HepG2 (cell line): ENCODE data around the gene LIPC. TPM values are rescaled to one million over a fixed set of nuclear protein-coding genes. Genes with fewer than 3 reads are reported as not detected.

Source experiments
- ATAC-seq: fragments of 200-7000 bp; cut with Tn5 transposase; 3 replicates; pipeline ENCODE4 v1.9.1; 2020; ENCODE audit warnings: mild to moderate bottlenecking, moderate library complexity
- BruUV-seq: library from RNA; stranded (reverse); fragments of 400-500 nt; replicated peaks from 2 replicates; lab custom pipeline; 2021; lab: Mats Ljungman, UMichigan
- CTCF ChIA-PET: fragments of 300-600 bp; formaldehyde crosslinking; extraction: SDS; loops from one replicate; lab custom pipeline; 2021; ENCODE audit warnings: low total read pairs, inconsistent platforms, low intra/inter-chr PET ratio; lab: Yijun Ruan, JAX
- POLR2A ChIA-PET: fragments of 350-600 bp; sonication (Branson Sonifier 250); formaldehyde crosslinking; loops from one replicate; lab custom pipeline; 2020; ENCODE audit warnings: antibody characterized with exemption, inconsistent platforms; lab: Yijun Ruan, JAX
- DNase-seq: peaks from one replicate; pipeline ENCODE4 v3.0.0-alpha.2; 2015; ENCODE audit warnings: low spot score
- FAIRE-seq: peaks from 3 replicates; lab custom pipeline; 2011; peaks lifted over from hg19 to GRCh38; lab: Jason Lieb, UNC
- H2AFZ ChIP-seq: one replicate; pipeline ENCODE4 v1.6.1; 2011; ENCODE audit warnings: low read length, inconsistent platforms
- H3K27ac ChIP-seq: fragments of 300-600 bp; 3 replicates; pipeline ENCODE4 v1.8.0; 2011; ENCODE audit warnings: mixed run types, mild to moderate bottlenecking, mixed read lengths, low read length, inconsistent platforms; ENCODE audit not compliant: insufficient read depth; ENCODE audit errors: extremely low read length
- H3K27me3 ChIP-seq, 2 experiments: fragments of 200-600 bp in 1 of 2; 2 replicates in 1 of 2; 3 replicates in 1 of 2; pipeline versions ENCODE4 v1.6.0 to v1.8.0; 2011; ENCODE audit warnings: low read length in 2 of 2, mild to moderate bottlenecking in 2 of 2, moderate library complexity in 2 of 2, inconsistent platforms in 1 of 2; ENCODE audit not compliant: insufficient read depth in 2 of 2, control insufficient read depth in 1 of 2
- H3K36me3 ChIP-seq, 2 experiments: fragments of 200-600 bp in 1 of 2; replicated peaks in 1 of 2; 2 replicates in 1 of 2; 3 replicates in 1 of 2; pipeline versions ENCODE4 v1.5.1 to v1.8.0; 2011; ENCODE audit warnings: low read length in 2 of 2, inconsistent platforms in 1 of 2; ENCODE audit not compliant: insufficient read depth in 2 of 2, control insufficient read depth in 1 of 2
- H3K4me1 ChIP-seq: 2 replicates; pipeline ENCODE4 v1.5.1; 2012; ENCODE audit warnings: low read length, inconsistent platforms; ENCODE audit not compliant: insufficient read depth
- H3K4me2 ChIP-seq: 2 replicates; pipeline ENCODE4 v1.6.0; 2011; ENCODE audit warnings: low read depth, low read length, inconsistent platforms
- H3K4me3 ChIP-seq, 3 experiments: fragments of 200-600 bp in 1 of 3; sonication (generic), shearing (Covaris generic) in 1 of 3; replicated peaks in 1 of 3; 2 replicates each; pipeline ENCODE4 v1.5.1; 2011 to 2016; ENCODE audit warnings: low read length in 3 of 3, inconsistent platforms in 2 of 3, low read depth in 2 of 3, mild to moderate bottlenecking in 2 of 3, control low read depth in 1 of 3, mixed read lengths in 1 of 3; ENCODE audit not compliant: insufficient read depth in 1 of 3
- H3K79me2 ChIP-seq: one replicate; pipeline ENCODE4 v1.6.1; 2011; ENCODE audit warnings: low read length, inconsistent platforms; ENCODE audit not compliant: insufficient read depth
- H3K9ac ChIP-seq: 2 replicates; pipeline ENCODE4 v1.6.0; 2011; ENCODE audit warnings: mild to moderate bottlenecking, low read depth, low read length, inconsistent platforms; ENCODE audit not compliant: insufficient read depth
- H3K9me3 ChIP-seq: 2 replicates; pipeline ENCODE4 v1.5.1; 2012; ENCODE audit warnings: mild to moderate bottlenecking, low read length
- H4K20me1 ChIP-seq: 2 replicates; pipeline ENCODE4 v1.6.0; 2011; ENCODE audit warnings: inconsistent platforms, mild to moderate bottlenecking, low read length, moderate library complexity; ENCODE audit not compliant: insufficient read depth
- BORCS8-MEF2B ChIP-seq: sonication (generic); formaldehyde crosslinking; IDR thresholded peaks from 2 replicates; pipeline ENCODE4 v1.8.0; 2022; ENCODE audit warnings: mild to moderate bottlenecking, missing genetic modification reagents
- GLI4 ChIP-seq: sonication (generic); formaldehyde crosslinking; IDR thresholded peaks from 2 replicates; pipeline ENCODE4 v1.5.1; 2020; ENCODE audit warnings: missing genetic modification reagents, mild to moderate bottlenecking, moderate library complexity, borderline replicate concordance
- HES4 ChIP-seq: sonication (generic); formaldehyde crosslinking; IDR thresholded peaks from 2 replicates; pipeline ENCODE4 v1.9.0; 2021; ENCODE audit warnings: mild to moderate bottlenecking, missing genetic modification reagents, borderline replicate concordance
- HOXA9 ChIP-seq: sonication (generic); formaldehyde crosslinking; IDR thresholded peaks from 2 replicates; pipeline ENCODE4 v1.8.1; 2022; ENCODE audit warnings: missing genetic modification reagents, mild to moderate bottlenecking, moderate library complexity, borderline replicate concordance
- KAT7 ChIP-seq: IDR thresholded peaks from 2 replicates; pipeline ENCODE4 v1.6.1; 2018; ENCODE audit warnings: borderline replicate concordance, missing compliant biosample characterization
- KDM6A ChIP-seq: IDR thresholded peaks from 2 replicates; pipeline ENCODE4 v1.6.1; 2016; ENCODE audit warnings: low read depth
- KLF9 ChIP-seq: IDR thresholded peaks from 2 replicates; pipeline ENCODE4 v1.6.1; 2016; ENCODE audit warnings: low read depth
- MAFG ChIP-seq: sonication (generic); formaldehyde crosslinking; IDR thresholded peaks from 2 replicates; pipeline ENCODE4 v1.5.1; 2020; ENCODE audit warnings: mild to moderate bottlenecking, missing genetic modification reagents
- ONECUT2 ChIP-seq: sonication (generic); formaldehyde crosslinking; IDR thresholded peaks from 2 replicates; pipeline ENCODE4 v1.4.0; 2020; ENCODE audit warnings: missing genetic modification reagents
- POGK ChIP-seq: sonication (generic); formaldehyde crosslinking; conservative IDR thresholded peaks from 2 replicates; pipeline ENCODE4 v1.8.0; 2022; ENCODE audit warnings: mild to moderate bottlenecking, moderate library complexity, missing genetic modification reagents
- RFXANK ChIP-seq: IDR thresholded peaks from 2 replicates; pipeline ENCODE4 v1.6.1; 2016
- STAG1 ChIP-seq: sonication (generic); formaldehyde crosslinking; IDR thresholded peaks from 2 replicates; pipeline ENCODE4 v1.4.0; 2020; ENCODE audit warnings: missing genetic modification reagents
- ZNF331 ChIP-seq: sonication (generic); formaldehyde crosslinking; IDR thresholded peaks from 2 replicates; pipeline ENCODE4 v1.4.0; 2020; ENCODE audit warnings: missing genetic modification reagents
- ZNF441 ChIP-seq: sonication (generic); formaldehyde crosslinking; IDR thresholded peaks from 2 replicates; pipeline ENCODE4 v1.7.0; 2021; ENCODE audit warnings: missing genetic modification reagents, borderline replicate concordance
- ZNF446 ChIP-seq: sonication (generic); formaldehyde crosslinking; IDR thresholded peaks from 2 replicates; pipeline ENCODE4 v1.5.0; 2020; ENCODE audit warnings: mild to moderate bottlenecking, missing genetic modification reagents
- ZNF547 ChIP-seq: sonication (generic); formaldehyde crosslinking; IDR thresholded peaks from 2 replicates; pipeline ENCODE4 v1.5.1; 2020; ENCODE audit warnings: mild to moderate bottlenecking, missing genetic modification reagents
- ZNF569 ChIP-seq: sonication (generic); formaldehyde crosslinking; IDR thresholded peaks from 2 replicates; pipeline ENCODE4 v1.5.0; 2020; ENCODE audit warnings: mild to moderate bottlenecking, missing genetic modification reagents, moderate library complexity, borderline replicate concordance
- ZNF572 ChIP-seq: sonication (generic); formaldehyde crosslinking; IDR thresholded peaks from 2 replicates; pipeline ENCODE4 v1.5.1; 2020; ENCODE audit warnings: mild to moderate bottlenecking, missing genetic modification reagents
- ZNF709 ChIP-seq: sonication (generic); formaldehyde crosslinking; IDR thresholded peaks from 2 replicates; pipeline ENCODE4 v1.5.0; 2020; ENCODE audit warnings: mild to moderate bottlenecking, missing genetic modification reagents
- ZNF737 ChIP-seq: sonication (generic); formaldehyde crosslinking; IDR thresholded peaks from 2 replicates; pipeline ENCODE4 v1.5.0; 2020; ENCODE audit warnings: missing genetic modification reagents, mild to moderate bottlenecking, borderline replicate concordance
- ZNF816 ChIP-seq: sonication (generic); formaldehyde crosslinking; IDR thresholded peaks from 2 replicates; pipeline ENCODE4 v1.8.0; 2022; ENCODE audit warnings: missing genetic modification reagents, mild to moderate bottlenecking, borderline replicate concordance
- WGBS: methylation state at CpG from one replicate; pipeline ENCODE4 v1.1.6; 2017; ENCODE audit warnings: low lambda C conversion rate; 5-methylcytosine and 5-hydroxymethylcytosine counted together
- in situ Hi-C: cut with HindIII; loops from 2 replicates; pipeline ENCODE4 v1.10.0; 2017; ENCODE audit warnings: low pct_unique_long_range_greater_than_20kb; ENCODE audit not compliant: extremely low pct_ligation_motif_present
- intact Hi-C: fragments of 100-400 bp; cut with micrococcal nuclease; formaldehyde crosslinking; loops from one replicate; pipeline ENCODE4 v1.10.0; 2022; ENCODE audit not compliant: unreplicated experiment
- polyA plus RNA-seq, 8 experiments: library from polyadenylated mRNA; depleted of rRNA in 3 of 8; stranded (reverse) in 7 of 8; unstranded in 1 of 8; fragments of >200 nt; fragmentation: Illumina TruSeq in 4 of 8; extraction: Trizol in 4 of 8; gene quantifications; 2 replicates each; pipeline versions ENCODE4 v1.2.1 to v1.2.3, GENCODE V29; 2011 to 2016; ENCODE audit warnings: low read depth in 4 of 8, missing spikeins in 1 of 8, mixed read lengths in 1 of 8; ENCODE audit not compliant: insufficient read depth in 1 of 8
- total RNA-seq, 5 experiments: library from RNA; depleted of rRNA; stranded (reverse); fragments of >200 nt; fragmentation: Illumina TruSeq; extraction: Trizol; gene quantifications; 2 replicates each; pipeline ENCODE4 v1.2.3, GENCODE V29; 2016; ENCODE audit warnings: low read depth in 1 of 5
- TF ChIP-seq, protein P1 (sequence below): IDR thresholded peaks from 2 replicates; pipeline ENCODE4 v1.6.1; 2016; ENCODE audit warnings: low read depth, borderline replicate concordance
- TF ChIP-seq, protein P2 (sequence below): sonication (generic); formaldehyde crosslinking; IDR thresholded peaks from 2 replicates; pipeline ENCODE4 v1.4.0; 2020; ENCODE audit warnings: missing genetic modification reagents, borderline replicate concordance

The LIPC gene
- total and polyA plus RNA-seq, 2 of the 13 experiments (the other 11 are each of a cell fraction or from before 2014, with no cell fraction given): 26.0 to 38.0 TPM

- ChIA-PET CTCF (no interaction called here), POLR2A (interaction anchor here (0.6 to 2.4 kb wide), 9 partner anchors 16 to 235 kb away, joined by 3 to 12 read pairs (median 4); partner anchors contain the start of gene MINDY2)
- Histone ChIP-seq H2AFZ (no peak overlapping the region), H3K4me3 (peak overlapping the region; percentile 7 to 59 (median 19)), H3K4me1 (peaks cover 41% of the 10 kb centered on the region), H3K9me3 (no peaks in the 10 kb centered on the region), H3K9ac (peak overlapping the region; percentile 66), H3K4me2 (peak overlapping the region; percentile 78), H4K20me1 (no peaks in the 10 kb centered on the region), H3K27ac (peak overlapping the region; percentile 74), H3K36me3 (no peaks in the 10 kb centered on the region), H3K27me3 (no peaks in the 10 kb centered on the region), H3K79me2 (no peaks in the 10 kb centered on the region)
- FAIRE-seq: peak; percentile 89
- intact Hi-C loops: loop anchor here (1.0 kb wide), 1 partner anchor 113 kb away; no protein-coding TSS in a partner anchor
- in situ Hi-C loops: loop anchor here (5.0 kb wide), 1 partner anchor 110 kb away; no protein-coding TSS in a partner anchor
- peak; percentile 94 for DNase-seq
- WGBS: 8% methylated on average over 19 of the region's 23 CpGs
- ATAC-seq: peak; percentile 77
- BruUV-seq: TSS peak; percentile 59
- no peak for TF ChIP-seq ZNF569
- TF ChIP-seq KAT7: no peak
- 0 out of 2 replicates have a peak, but pooled peaks have one; percentile 25 for TF ChIP-seq POGK (CRISPR knock-in tag)
- TF ChIP-seq ZNF709 (CRISPR knock-in tag): no peak
- TF ChIP-seq HOXA9 (CRISPR knock-in tag): no peak
- TF ChIP-seq STAG1: 0 out of 2 replicates have a peak, but pooled peaks have one; percentile 1
- no peak for TF ChIP-seq ZNF737
- no peak for TF ChIP-seq MAFG (CRISPR knock-in tag)
- TF ChIP-seq HES4: no peak
- TF ChIP-seq ZNF441 (CRISPR knock-in tag): no peak
- no peak for TF ChIP-seq KDM6A (CRISPR knock-in tag)
- no peak for TF ChIP-seq ZNF331 (CRISPR knock-in tag)
- TF ChIP-seq GLI4 (CRISPR knock-in tag): no peak
- no peak for TF ChIP-seq BORCS8-MEF2B (CRISPR knock-in tag)
- TF ChIP-seq ZNF446 (CRISPR knock-in tag): no peak
- TF ChIP-seq, protein P1, sequence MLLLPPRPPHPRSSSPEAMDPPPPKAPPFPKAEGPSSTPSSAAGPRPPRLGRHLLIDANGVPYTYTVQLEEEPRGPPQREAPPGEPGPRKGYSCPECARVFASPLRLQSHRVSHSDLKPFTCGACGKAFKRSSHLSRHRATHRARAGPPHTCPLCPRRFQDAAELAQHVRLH (CRISPR knock-in tag): no peak
- TF ChIP-seq ZNF547: no peak
- no peak for TF ChIP-seq ZNF572 (CRISPR knock-in tag)
- TF ChIP-seq KLF9: no peak
- TF ChIP-seq, protein P2, sequence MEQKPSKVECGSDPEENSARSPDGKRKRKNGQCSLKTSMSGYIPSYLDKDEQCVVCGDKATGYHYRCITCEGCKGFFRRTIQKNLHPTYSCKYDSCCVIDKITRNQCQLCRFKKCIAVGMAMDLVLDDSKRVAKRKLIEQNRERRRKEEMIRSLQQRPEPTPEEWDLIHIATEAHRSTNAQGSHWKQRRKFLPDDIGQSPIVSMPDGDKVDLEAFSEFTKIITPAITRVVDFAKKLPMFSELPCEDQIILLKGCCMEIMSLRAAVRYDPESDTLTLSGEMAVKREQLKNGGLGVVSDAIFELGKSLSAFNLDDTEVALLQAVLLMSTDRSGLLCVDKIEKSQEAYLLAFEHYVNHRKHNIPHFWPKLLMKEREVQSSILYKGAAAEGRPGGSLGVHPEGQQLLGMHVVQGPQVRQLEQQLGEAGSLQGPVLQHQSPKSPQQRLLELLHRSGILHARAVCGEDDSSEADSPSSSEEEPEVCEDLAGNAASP (CRISPR knock-in tag): peak; percentile 20; the same call in 1 of the 2 replicates
- no peak for TF ChIP-seq ZNF816 (CRISPR knock-in tag)
- TF ChIP-seq ONECUT2: no peak
- no peak for TF ChIP-seq RFXANK (CRISPR knock-in tag)
Observed at GRCh38 chr15:58551764-58552504, 120.1 kb downstream of the LIPC start.
